H1 (cell line): ENCODE data around the gene TP73. TPM values are rescaled to one million over a fixed set of nuclear protein-coding genes. Genes with fewer than 3 reads are reported as not detected.

ENCODE experiments used
- CTCF ChIA-PET: fragments of 300-600 bp; sonication (Branson Sonifier 250); formaldehyde crosslinking; loops from one replicate; lab custom pipeline; 2021; ENCODE audit not compliant: partially characterized antibody; lab: Charles Lee
- POLR2A ChIA-PET: fragments of 300-600 bp; sonication (Branson Sonifier 250); formaldehyde crosslinking; loops from one replicate; lab custom pipeline; 2021; ENCODE audit warnings: inconsistent platforms; ENCODE audit not compliant: partially characterized antibody; lab: Charles Lee
- DNase-seq, 2 experiments: peaks; one replicate each; pipeline versions ENCODE4 v3.0.0 to v3.0.0-alpha.2; 2010 to 2022; ENCODE audit warnings: low spot score in 2 of 2, low read depth in 1 of 2, mixed read lengths in 1 of 2
- FAIRE-seq: peaks from 2 replicates; lab custom pipeline; 2011; peaks lifted over from hg19 to GRCh38; lab: Jason Lieb, UNC
- H2AFZ ChIP-seq: 2 replicates; pipeline ENCODE4 v1.8.1; 2012; ENCODE audit warnings: low read length, inconsistent platforms
- H2AK5ac ChIP-seq: 2 replicates; pipeline ENCODE4 v1.6.1; 2013; ENCODE audit warnings: low read depth, low read length
- H2BK120ac ChIP-seq: replicated peaks from 2 replicates; pipeline ENCODE3; 2013; ENCODE audit warnings: low read depth, low read length, inconsistent platforms
- H2BK12ac ChIP-seq: 2 replicates; pipeline ENCODE4 v1.6.1; 2013; ENCODE audit warnings: low read depth, low read length
- H2BK15ac ChIP-seq: 2 replicates; pipeline ENCODE4 v1.6.1; 2013; ENCODE audit warnings: low read length
- H2BK20ac ChIP-seq: 2 replicates; pipeline ENCODE4 v1.6.1; 2013; ENCODE audit warnings: low read length
- H2BK5ac ChIP-seq: 2 replicates; pipeline ENCODE4 v1.6.1; 2013; ENCODE audit warnings: low read depth, low read length
- H3K14ac ChIP-seq: 2 replicates; pipeline ENCODE4 v1.6.1; 2013; ENCODE audit warnings: inconsistent platforms; ENCODE audit not compliant: insufficient read length
- H3K18ac ChIP-seq: 2 replicates; pipeline ENCODE4 v1.6.1; 2013; ENCODE audit warnings: low read length; ENCODE audit errors: extremely low read depth
- H3K23ac ChIP-seq: 2 replicates; pipeline ENCODE4 v1.6.1; 2013; ENCODE audit warnings: inconsistent platforms; ENCODE audit not compliant: insufficient read length
- H3K23me2 ChIP-seq: 2 replicates; pipeline ENCODE4 v1.6.1; 2013; ENCODE audit warnings: low read depth, low read length
- H3K27ac ChIP-seq: 2 replicates; pipeline ENCODE4 v1.6.1; 2011; ENCODE audit warnings: low read depth, low read length, inconsistent platforms
- H3K27me3 ChIP-seq, 4 experiments: replicated peaks in 1 of 4; 1 replicate in 1 of 4; 2 replicates in 3 of 4; pipeline versions ENCODE4 v1.6.1 to v1.8.1; 2011 to 2013; ENCODE audit warnings: low read length in 3 of 4, mild to moderate bottlenecking in 3 of 4, inconsistent platforms in 2 of 4, mixed read lengths in 2 of 4, moderate library complexity in 1 of 4; ENCODE audit not compliant: control insufficient read depth in 3 of 4, insufficient read depth in 3 of 4; ENCODE audit errors: extremely low read depth in 1 of 4
- H3K36me3 ChIP-seq, 4 experiments: 2 replicates each; pipeline versions ENCODE4 v1.6.1 to v1.8.1; 2011 to 2013; ENCODE audit warnings: mild to moderate bottlenecking in 4 of 4, low read length in 3 of 4, moderate library complexity in 2 of 4, control low read depth in 1 of 4, inconsistent platforms in 1 of 4; ENCODE audit not compliant: insufficient read depth in 4 of 4, control insufficient read depth in 2 of 4
- H3K4ac ChIP-seq: replicated peaks from 2 replicates; pipeline ENCODE3; 2013; ENCODE audit warnings: low read length, low read depth, mixed read lengths, inconsistent platforms; ENCODE audit not compliant: insufficient read length
- H3K4me1 ChIP-seq, 4 experiments: replicated peaks in 1 of 4; 1 replicate in 1 of 4; 2 replicates in 3 of 4; pipeline versions ENCODE4 v1.6.1 to v1.8.1; 2011 to 2013; ENCODE audit warnings: low read length in 3 of 4, inconsistent platforms in 2 of 4, mixed read lengths in 1 of 4; ENCODE audit not compliant: insufficient read depth in 4 of 4, control insufficient read depth in 3 of 4
- H3K4me2 ChIP-seq, 2 experiments: 2 replicates each; pipeline versions ENCODE4 v1.6.1 to v1.8.1; 2011 to 2013; ENCODE audit warnings: low read depth in 2 of 2, low read length in 2 of 2, control low read depth in 1 of 2, inconsistent platforms in 1 of 2, mild to moderate bottlenecking in 1 of 2; ENCODE audit not compliant: insufficient read depth in 1 of 2
- H3K4me3 ChIP-seq, 4 experiments: fragments of 200-600, 300-600 bp in 1 of 4; sonication (generic), shearing (Covaris generic), sonication (Bioruptor Twin) in 1 of 4; 2 replicates each; pipeline versions ENCODE4 v1.5.1 to v1.8.1; 2011 to 2016; ENCODE audit warnings: low read length in 4 of 4, low read depth in 3 of 4, control low read depth in 2 of 4, inconsistent platforms in 2 of 4, mild to moderate bottlenecking in 2 of 4, mixed read lengths in 1 of 4, moderate library complexity in 1 of 4; ENCODE audit not compliant: insufficient read depth in 2 of 4; ENCODE audit errors: extremely low read depth in 1 of 4
- H3K56ac ChIP-seq: replicated peaks from 2 replicates; pipeline ENCODE3; 2013; ENCODE audit warnings: low read depth, mild to moderate bottlenecking, mixed read lengths, low read length, inconsistent platforms; ENCODE audit not compliant: insufficient read length
- H3K79me1 ChIP-seq: 2 replicates; pipeline ENCODE4 v1.6.1; 2013; ENCODE audit warnings: low read depth, low read length, control low read depth
- H3K79me2 ChIP-seq, 2 experiments: 2 replicates each; pipeline versions ENCODE4 v1.6.1 to v1.8.1; 2012 to 2013; ENCODE audit warnings: low read length in 2 of 2, mild to moderate bottlenecking in 2 of 2, inconsistent platforms in 1 of 2; ENCODE audit not compliant: insufficient read depth in 2 of 2, control insufficient read depth in 1 of 2
- H3K9ac ChIP-seq, 4 experiments: replicated peaks in 1 of 4; 1 replicate in 1 of 4; 2 replicates in 3 of 4; pipeline versions ENCODE4 v1.6.1 to v1.8.1; 2011 to 2013; ENCODE audit warnings: low read depth in 3 of 4, low read length in 3 of 4, control low read depth in 2 of 4, mild to moderate bottlenecking in 2 of 4, moderate library complexity in 2 of 4, inconsistent platforms in 1 of 4; ENCODE audit errors: extremely low read depth in 1 of 4
- H3K9me3 ChIP-seq, 2 experiments: 2 replicates each; pipeline versions ENCODE4 v1.6.1 to v1.8.1; 2012 to 2013; ENCODE audit warnings: mild to moderate bottlenecking in 2 of 2, moderate library complexity in 2 of 2, control low read depth in 1 of 2, inconsistent platforms in 1 of 2, low read depth in 1 of 2, low read length in 1 of 2, mixed read lengths in 1 of 2; ENCODE audit not compliant: insufficient read depth in 2 of 2
- H4K20me1 ChIP-seq, 2 experiments: replicated peaks in 1 of 2; 2 replicates each; pipeline versions ENCODE3 to v1.8.1; 2011 to 2013; ENCODE audit warnings: inconsistent platforms in 2 of 2, low read length in 2 of 2, mild to moderate bottlenecking in 1 of 2; ENCODE audit not compliant: insufficient read depth in 2 of 2, control insufficient read depth in 1 of 2
- H4K5ac ChIP-seq: 2 replicates; pipeline ENCODE4 v1.6.1; 2013; ENCODE audit warnings: low read length, low read depth, mixed read lengths, inconsistent platforms; ENCODE audit not compliant: insufficient read length
- H4K8ac ChIP-seq: 2 replicates; pipeline ENCODE4 v1.8.0; 2013; ENCODE audit warnings: mild to moderate bottlenecking, moderate library complexity, low read length, inconsistent platforms; ENCODE audit not compliant: insufficient read depth; ENCODE audit errors: extremely low read depth
- H4K91ac ChIP-seq: replicated peaks from 2 replicates; pipeline ENCODE3; 2013; ENCODE audit warnings: low read length, mixed read lengths, inconsistent platforms; ENCODE audit not compliant: insufficient read length
- CBX5 ChIP-seq: fragments of 300-800, 300-1000 bp; sonication (generic); IDR thresholded peaks from 2 replicates; pipeline ENCODE4 v1.7.1; 2016; ENCODE audit warnings: antibody characterized with exemption, low read length, low read depth
- POLR2A ChIP-seq, 2 experiments: IDR thresholded peaks; 1 replicate in 1 of 2; 2 replicates in 1 of 2; pipeline ENCODE4 v1.6.1; 2011; ENCODE audit warnings: low read depth in 2 of 2, low read length in 2 of 2, mild to moderate bottlenecking in 2 of 2; ENCODE audit errors: control extremely low read depth in 1 of 2
- RNF2 ChIP-seq: fragments of 200-900, 300-1000 bp; sonication (generic); IDR thresholded peaks from 2 replicates; pipeline ENCODE4 v1.7.1; 2016; ENCODE audit warnings: borderline replicate concordance, low read depth, mild to moderate bottlenecking, antibody characterized with exemption, low read length; ENCODE audit not compliant: poor library complexity, severe bottlenecking; ENCODE audit errors: missing control alignments
- WGBS, 2 experiments: shearing (Covaris generic) in 1 of 2; methylation state at CpG; one replicate each; pipeline versions ENCODE4 v1.1.6 to v1.1.7; 2013 to 2015; ENCODE audit warnings: low lambda C conversion rate in 2 of 2, mixed read lengths in 2 of 2, inconsistent platforms in 1 of 2, low coverage in 1 of 2, missing lambda C conversion rate in 1 of 2; ENCODE audit not compliant: insufficient replicate concordance in 2 of 2, insufficient coverage in 1 of 2, insufficient read length in 1 of 2; ENCODE audit errors: extremely low coverage in 1 of 2, missing lambda C conversion rate in 1 of 2; 5-methylcytosine and 5-hydroxymethylcytosine counted together
- polyA plus RNA-seq, 7 experiments: library from polyadenylated mRNA; depleted of rRNA in 3 of 7; stranded (reverse) in 5 of 7; unstranded in 2 of 7; fragments of >200 nt in 5 of 7; fragments of 200-250 nt in 2 of 7; gene quantifications; 1 replicate in 5 of 7; 2 replicates in 1 of 7; 4 replicates in 1 of 7; pipeline versions ENCODE4 v1.2.1 to v1.2.3, GENCODE V29; 2011 to 2013; ENCODE audit warnings: missing spikeins in 2 of 7, mixed read lengths in 2 of 7
- total RNA-seq: library from RNA; stranded (reverse); fragmentation: NEBNext Ultra II Directional; extraction: Animal tissue kit (Norgen Biotek cat#: 25700); gene quantifications from 2 replicates; pipeline ENCODE4 v1.2.1, GENCODE V29; 2021
- TF ChIP-seq, protein P1 (sequence below): IDR thresholded peaks from 2 replicates; pipeline ENCODE4 v1.6.1; 2012; ENCODE audit warnings: inconsistent platforms
- TF ChIP-seq, protein P2 (sequence below): IDR thresholded peaks from 2 replicates; pipeline ENCODE4 v1.6.1; 2011; ENCODE audit warnings: low read depth, mild to moderate bottlenecking, low read length; ENCODE audit not compliant: insufficient read depth

TP73 gene
- total and polyA plus RNA-seq, 2 of the 8 experiments (the other 6 are each of a cell fraction or from before 2014, with no cell fraction given): 2.6 to 3.1 TPM

DNA sequence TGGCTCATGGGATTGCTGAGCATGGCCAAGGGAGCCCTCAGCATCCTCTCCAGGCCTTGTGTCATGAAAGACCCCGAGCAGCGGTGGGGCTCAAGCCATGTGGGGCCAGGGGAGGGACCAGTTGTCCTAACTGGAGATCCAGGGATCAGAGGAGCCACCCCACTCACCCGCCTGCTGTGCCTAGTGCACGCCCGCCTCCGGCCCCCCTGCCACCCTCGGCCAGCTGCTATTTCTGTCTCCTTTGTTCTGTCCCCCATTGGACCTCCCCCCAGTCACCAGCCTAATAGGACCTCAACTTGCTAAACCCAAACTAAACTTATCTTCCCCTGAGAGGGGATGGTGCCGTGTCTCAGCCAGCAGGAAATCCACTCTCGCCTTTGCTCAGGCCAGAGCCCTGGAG lies 44.4 kb downstream of the TP73 start:
- ChIA-PET POLR2A (no interaction called here), CTCF (interaction anchor here (0.6 to 4.3 kb wide), 12 partner anchors 10 to 98 kb away, joined by 3 to 45 read pairs (median 8); no protein-coding TSS in a partner anchor)
- Histone ChIP-seq H3K4me2 (no peak overlapping the region), H3K23ac (no peak overlapping the region), H2BK15ac (no peak overlapping the region), H4K5ac (no peak overlapping the region), H3K79me2 (no peaks in the 10 kb centered on the region), H2BK20ac (no peak overlapping the region), H3K36me3 (no peaks in the 10 kb centered on the region), H2BK5ac (no peak overlapping the region), H3K4ac (no peak overlapping the region), H3K56ac (no peak overlapping the region), H4K20me1 (peaks cover 0 to 12% of the 10 kb centered on the region in 2 experiments), H4K8ac (no peak overlapping the region), H3K27me3 (peaks cover 0 to 7% (median 4%) of the 10 kb centered on the region in 4 experiments; a peak in 3 of 7 replicates), H2AFZ (no peak overlapping the region), H3K27ac (no peak overlapping the region), H3K14ac (no peak overlapping the region), H3K4me3 (no peak overlapping the region), H2AK5ac (no peak overlapping the region), H3K23me2 (no peaks in the 10 kb centered on the region), H3K79me1 (no peaks in the 10 kb centered on the region; the same call in 1 of the 2 replicates), H3K4me1 (peaks cover 0 to 3% (median 1%) of the 10 kb centered on the region in 4 experiments; a peak in 2 of 7 replicates), H3K18ac (no peak overlapping the region), H3K9ac (no peak overlapping the region), H4K91ac (no peak overlapping the region), H2BK120ac (no peak overlapping the region), H2BK12ac (no peak overlapping the region), H3K9me3 (no peaks in the 10 kb centered on the region; a peak in 1 of 4 replicates)
- DNase-seq (no peak), FAIRE-seq (no peak)
- WGBS, 2 experiments: 91% methylated on average over 9 of the region's 9 CpGs; no CpG with 5 or more reads in 1 of the 2 experiments
- TF ChIP-seq RNF2: no peak
- TF ChIP-seq, protein P1, sequence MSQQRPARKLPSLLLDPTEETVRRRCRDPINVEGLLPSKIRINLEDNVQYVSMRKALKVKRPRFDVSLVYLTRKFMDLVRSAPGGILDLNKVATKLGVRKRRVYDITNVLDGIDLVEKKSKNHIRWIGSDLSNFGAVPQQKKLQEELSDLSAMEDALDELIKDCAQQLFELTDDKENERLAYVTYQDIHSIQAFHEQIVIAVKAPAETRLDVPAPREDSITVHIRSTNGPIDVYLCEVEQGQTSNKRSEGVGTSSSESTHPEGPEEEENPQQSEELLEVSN: no peak
- TF ChIP-seq CBX5: no peak
- TF ChIP-seq, protein P2, sequence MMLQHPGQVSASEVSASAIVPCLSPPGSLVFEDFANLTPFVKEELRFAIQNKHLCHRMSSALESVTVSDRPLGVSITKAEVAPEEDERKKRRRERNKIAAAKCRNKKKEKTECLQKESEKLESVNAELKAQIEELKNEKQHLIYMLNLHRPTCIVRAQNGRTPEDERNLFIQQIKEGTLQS: no peak
- no peak for TF ChIP-seq POLR2A (IDR thresholded peaks at IDR 0.05; ENCODE audit: control extremely low read depth in 1 of 2, low read depth in 2 of 2, low read length in 2 of 2)
